ENCODE data around the gene SACS. TPM values are rescaled to one million over a fixed set of nuclear protein-coding genes. Genes with fewer than 3 reads are reported as not detected.
"Not testable (repeated sequence)": the region's sequence is repeated elsewhere in the genome, so short reads cannot be mapped to it uniquely, and the experiment has no call there.

SACS gene
- total and polyA plus RNA-seq, 5 donors = 4.8 to 23.5 (median 15.0) TPM

DNA sequence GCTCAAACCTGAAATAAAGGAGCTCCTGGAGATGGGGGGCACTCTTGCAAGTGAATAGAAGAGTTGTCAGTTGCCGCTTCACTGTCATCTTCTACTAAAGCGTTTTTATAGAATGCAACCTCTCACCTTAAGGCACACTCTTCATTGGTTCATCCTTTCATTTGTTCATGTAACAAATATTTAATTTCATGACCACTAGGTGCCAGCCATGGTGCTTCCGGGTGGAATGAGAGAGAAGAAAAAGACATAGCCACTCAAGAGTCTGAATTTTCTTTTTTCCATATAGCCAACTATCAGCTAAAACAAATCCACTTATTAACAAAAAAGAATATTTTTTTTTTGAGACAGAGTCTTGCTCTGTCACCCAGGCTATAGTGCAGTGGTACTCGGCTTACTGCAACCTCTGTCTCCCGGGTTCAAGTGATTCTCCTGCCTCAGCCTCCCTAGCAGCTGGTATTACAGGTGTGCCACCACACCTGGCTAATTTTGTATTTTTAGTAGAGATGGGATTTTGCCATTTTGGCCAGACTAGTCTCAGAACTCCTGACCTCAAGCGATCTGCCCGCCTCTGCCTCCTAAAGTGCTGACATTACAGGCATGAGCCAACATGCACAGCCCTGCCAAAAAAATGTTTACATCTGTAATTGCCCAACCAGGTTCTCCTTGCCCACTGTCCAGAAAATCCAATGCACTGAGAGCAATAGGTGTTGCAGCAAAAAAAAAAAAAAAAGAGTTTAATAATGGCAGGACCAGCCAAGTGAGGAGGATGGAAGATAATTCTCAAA is 22.1 kb upstream of the SACS start:
- H3K9me3 ChIP-seq (ENCODE audit: control insufficient read depth, low read length) = no peaks in the 10 kb centered on the region
- H3K27ac ChIP-seq (ENCODE audit: low read length) = no peak overlapping the region
- no peak for ATAC-seq
- no peak for DNase-seq
- intact Hi-C loops (cut with DNase I) = no loop called here
- H3K4me3 ChIP-seq (ENCODE audit: low read length) = no peak overlapping the region
- 79% methylated on average over 7 of the region's 7 CpGs for WGBS
- no peaks in the 10 kb centered on the region for H3K4me1 ChIP-seq (ENCODE audit: control insufficient read depth, insufficient read depth, low read length)
- H3K27me3 ChIP-seq (ENCODE audit: control insufficient read depth, insufficient read depth) = no peaks in the 10 kb centered on the region

DNA sequence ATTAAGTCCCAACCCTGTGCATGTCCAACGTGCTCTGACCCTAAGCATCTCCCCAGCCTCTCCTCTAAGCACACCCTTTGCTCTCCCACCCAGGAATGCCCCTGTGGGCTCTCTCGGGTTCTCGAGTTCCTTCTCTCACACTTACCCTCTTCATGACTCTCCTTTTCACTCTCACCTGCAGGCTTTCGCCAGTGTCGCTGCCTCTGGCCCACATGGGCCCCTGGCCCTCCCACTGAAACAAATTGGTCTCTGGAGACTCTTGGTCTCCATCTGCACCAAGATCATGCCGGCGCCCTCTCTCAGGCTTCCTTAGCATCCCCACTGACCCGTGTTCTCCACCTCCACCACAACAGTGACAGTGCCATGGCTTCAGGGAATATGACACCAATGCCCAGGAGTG is 19.6 kb upstream of the SACS start:
- DNase-seq (no peak), ATAC-seq (no peak)
- no peaks in the 10 kb centered on the region for H3K4me1 ChIP-seq (ENCODE audit: control insufficient read depth, insufficient read depth, low read length)
- H3K4me3 ChIP-seq (ENCODE audit: low read length) = no peak overlapping the region
- intact Hi-C loops (cut with DNase I) = no loop called here
- no peaks in the 10 kb centered on the region for H3K9me3 ChIP-seq (ENCODE audit: control insufficient read depth, low read length)
- no peaks in the 10 kb centered on the region for H3K27me3 ChIP-seq (ENCODE audit: control insufficient read depth, insufficient read depth)
- H3K27ac ChIP-seq (ENCODE audit: low read length) = no peak overlapping the region
- 86% methylated on average over 8 of the region's 8 CpGs for WGBS

DNA sequence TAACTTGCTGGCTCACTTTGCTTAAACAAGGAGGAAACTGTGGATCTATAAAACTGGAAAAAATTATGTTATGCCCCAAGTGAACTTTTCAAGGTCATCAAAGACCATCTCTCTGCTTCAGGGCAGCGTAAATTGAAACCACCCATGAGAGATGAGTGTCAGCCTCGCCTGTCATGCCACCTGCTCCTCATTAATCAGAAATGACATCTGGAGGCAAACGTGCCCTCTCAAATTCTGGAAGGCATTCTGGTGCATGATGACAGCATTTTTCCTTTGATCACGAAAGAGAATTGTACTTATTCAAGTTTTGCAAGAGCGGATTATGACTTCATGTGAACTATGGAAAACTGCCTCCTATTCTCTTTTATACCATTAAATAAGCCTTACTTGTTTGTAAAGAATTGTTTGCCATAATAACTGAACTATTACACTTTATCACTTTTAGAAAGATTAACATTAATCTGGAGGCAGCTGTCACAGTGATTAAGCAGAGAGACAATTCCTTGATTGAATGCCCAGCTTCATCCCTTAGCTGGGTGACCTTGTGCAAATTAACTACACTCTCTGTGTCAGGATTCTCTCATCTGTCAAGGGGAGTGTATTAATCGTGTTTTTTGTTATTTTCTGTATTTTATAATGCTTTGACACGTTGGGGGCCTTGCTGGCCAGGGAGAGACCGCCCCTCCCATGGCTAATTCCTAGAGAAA is 17.0 kb upstream of the SACS start:
- no peaks in the 10 kb centered on the region for H3K9me3 ChIP-seq (ENCODE audit: control insufficient read depth, low read length)
- H3K4me3 ChIP-seq (ENCODE audit: low read length) = no peak overlapping the region
- no peak overlapping the region for H3K27ac ChIP-seq (ENCODE audit: low read length)
- H3K27me3 ChIP-seq (ENCODE audit: control insufficient read depth, insufficient read depth) = no peaks in the 10 kb centered on the region
- H3K4me1 ChIP-seq (ENCODE audit: control insufficient read depth, insufficient read depth, low read length) = no peaks in the 10 kb centered on the region
- ATAC-seq (no peak), DNase-seq (no peak)
- WGBS = 54% methylated on average over 8 of the region's 8 CpGs
- intact Hi-C loops (cut with DNase I) = no loop called here

DNA sequence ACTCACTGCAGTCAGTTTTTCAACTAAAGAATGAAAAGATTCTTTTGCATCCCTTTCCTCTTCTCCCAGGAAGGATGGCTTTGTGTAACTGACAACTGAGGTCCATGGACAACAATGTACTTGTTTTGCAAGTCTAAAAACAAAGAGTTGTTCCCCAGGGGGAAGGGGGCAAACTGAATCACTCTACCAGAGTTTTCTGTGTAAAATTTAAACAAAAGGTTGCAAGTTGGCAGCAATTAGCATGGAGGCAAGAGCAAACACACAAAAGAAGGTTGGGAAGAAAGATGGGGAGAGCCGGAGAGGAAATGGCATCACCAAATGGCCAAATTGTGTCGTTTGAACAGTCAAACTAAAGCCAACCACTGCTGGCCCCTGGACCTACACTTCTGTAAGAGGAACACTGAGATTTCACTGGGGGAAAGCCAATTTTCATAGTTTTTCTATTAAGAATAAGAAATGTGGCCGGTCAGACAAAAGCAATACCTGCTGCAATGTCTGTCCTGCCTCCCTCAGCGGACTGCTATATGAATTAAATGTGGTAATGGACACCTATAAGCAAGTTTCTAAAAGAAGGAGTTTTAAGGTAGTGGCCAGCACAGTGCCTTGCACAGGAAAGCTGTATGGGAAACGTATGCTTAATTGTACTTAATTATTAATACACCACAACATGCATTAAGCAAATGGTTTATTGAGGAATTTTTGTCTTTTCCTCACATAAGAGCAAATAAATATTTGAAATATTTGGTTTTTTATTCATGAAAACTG is 16.1 kb upstream of the SACS start:
- intact Hi-C loops (cut with DNase I) = no loop called here
- 69% methylated on average over 5 of the region's 5 CpGs for WGBS
- H3K4me3 ChIP-seq (ENCODE audit: low read length) = no peak overlapping the region
- ATAC-seq = no peak
- no peaks in the 10 kb centered on the region for H3K9me3 ChIP-seq (ENCODE audit: control insufficient read depth, low read length)
- no peak overlapping the region for H3K27ac ChIP-seq (ENCODE audit: low read length)
- DNase-seq = no peak
- no peaks in the 10 kb centered on the region for H3K4me1 ChIP-seq (ENCODE audit: control insufficient read depth, insufficient read depth, low read length)
- H3K27me3 ChIP-seq (ENCODE audit: control insufficient read depth, insufficient read depth) = no peaks in the 10 kb centered on the region

DNA sequence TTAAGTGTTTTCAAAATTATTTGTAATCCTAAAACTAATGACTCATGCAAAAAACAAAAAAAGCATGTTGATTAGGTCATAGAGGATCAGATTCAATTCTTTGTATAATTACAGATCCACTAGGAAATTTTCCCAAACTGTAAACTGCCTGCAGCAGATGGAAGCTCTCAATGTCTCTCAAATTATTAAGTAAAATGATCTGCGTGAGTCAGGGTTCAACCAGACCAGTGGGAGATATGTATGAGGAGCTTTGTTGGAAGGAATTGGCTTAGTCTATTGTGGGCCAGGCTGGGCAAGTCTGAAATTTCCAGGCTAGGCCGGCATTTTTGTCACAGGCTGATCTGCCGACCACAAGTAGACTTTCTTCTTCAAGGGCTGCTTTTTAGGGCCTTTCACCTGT is 14.4 kb upstream of the SACS start:
- H3K4me3 ChIP-seq (ENCODE audit: low read length) = no peak overlapping the region
- WGBS = 54% methylated on average over 3 of the region's 3 CpGs
- H3K27ac ChIP-seq (ENCODE audit: low read length) = no peak overlapping the region
- DNase-seq (peak in 1 of 3 donors; percentile 26), ATAC-seq (peak; percentile 52 to 82)
- no peaks in the 10 kb centered on the region for H3K4me1 ChIP-seq (ENCODE audit: control insufficient read depth, insufficient read depth, low read length)
- H3K9me3 ChIP-seq (ENCODE audit: control insufficient read depth, low read length) = no peaks in the 10 kb centered on the region
- no peaks in the 10 kb centered on the region for H3K27me3 ChIP-seq (ENCODE audit: control insufficient read depth, insufficient read depth)
- intact Hi-C loops (cut with DNase I) = no loop called here

DNA sequence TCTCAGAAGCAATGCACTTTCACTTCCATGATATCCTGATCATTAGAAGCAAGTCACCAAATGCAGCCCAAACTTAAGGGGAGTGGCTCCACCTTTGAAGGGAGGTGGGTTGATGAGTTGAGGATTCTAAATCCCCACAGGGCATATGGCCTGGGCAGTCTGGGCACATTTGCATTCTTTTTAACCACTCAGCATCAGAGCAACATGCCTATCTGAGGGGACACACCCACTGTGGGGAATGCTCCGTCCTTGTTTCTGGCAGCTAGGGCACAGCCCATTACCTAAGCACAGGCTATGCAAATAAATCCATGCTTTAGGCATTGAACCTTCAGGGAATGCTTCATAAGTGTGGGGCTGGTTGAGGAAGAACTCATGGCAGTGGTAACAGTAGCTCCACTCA is 12.3 kb upstream of the SACS start:
- Histone ChIP-seq H3K27me3 (ENCODE audit: control insufficient read depth, insufficient read depth) (no peaks in the 10 kb centered on the region), H3K4me3 (ENCODE audit: low read length) (no peak overlapping the region), H3K27ac (ENCODE audit: low read length) (no peak overlapping the region), H3K9me3 (ENCODE audit: control insufficient read depth, low read length) (no peaks in the 10 kb centered on the region), H3K4me1 (ENCODE audit: control insufficient read depth, insufficient read depth, low read length) (no peaks in the 10 kb centered on the region)
- no peak for ATAC-seq
- intact Hi-C loops (cut with DNase I) = no loop called here
- 86% methylated on average over 1 of the region's 1 CpG for WGBS
- no peak for DNase-seq

DNA sequence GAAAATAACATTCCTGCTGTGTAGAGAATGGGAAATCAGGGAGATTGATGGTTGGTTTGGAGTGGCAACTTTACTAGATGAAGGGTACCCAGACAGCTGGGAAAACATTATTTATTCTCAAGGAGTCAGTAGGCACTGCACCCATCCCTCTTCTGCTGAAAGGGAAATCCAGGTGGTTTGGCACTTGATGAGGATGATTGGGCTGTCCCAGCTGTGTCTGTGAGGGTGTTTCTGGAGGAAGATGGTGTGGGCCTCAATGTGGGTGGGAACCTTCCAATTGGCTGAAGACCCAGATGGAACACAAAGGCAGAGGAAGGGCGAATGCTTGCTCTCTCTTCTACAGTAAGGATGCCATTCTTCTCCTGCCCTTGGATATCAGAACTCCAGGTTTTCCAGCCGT is 10.4 kb upstream of the SACS start:
- WGBS = 68% methylated on average over 2 of the region's 2 CpGs
- DNase-seq = no peak
- H3K27ac ChIP-seq (ENCODE audit: low read length) = no peak overlapping the region
- no peak for ATAC-seq
- intact Hi-C loops (cut with DNase I) = no loop called here
- no peak overlapping the region for H3K4me3 ChIP-seq (ENCODE audit: low read length)
- no peaks in the 10 kb centered on the region for H3K4me1 ChIP-seq (ENCODE audit: control insufficient read depth, insufficient read depth, low read length)
- H3K27me3 ChIP-seq (ENCODE audit: control insufficient read depth, insufficient read depth) = no peaks in the 10 kb centered on the region
- no peaks in the 10 kb centered on the region for H3K9me3 ChIP-seq (ENCODE audit: control insufficient read depth, low read length)

DNA sequence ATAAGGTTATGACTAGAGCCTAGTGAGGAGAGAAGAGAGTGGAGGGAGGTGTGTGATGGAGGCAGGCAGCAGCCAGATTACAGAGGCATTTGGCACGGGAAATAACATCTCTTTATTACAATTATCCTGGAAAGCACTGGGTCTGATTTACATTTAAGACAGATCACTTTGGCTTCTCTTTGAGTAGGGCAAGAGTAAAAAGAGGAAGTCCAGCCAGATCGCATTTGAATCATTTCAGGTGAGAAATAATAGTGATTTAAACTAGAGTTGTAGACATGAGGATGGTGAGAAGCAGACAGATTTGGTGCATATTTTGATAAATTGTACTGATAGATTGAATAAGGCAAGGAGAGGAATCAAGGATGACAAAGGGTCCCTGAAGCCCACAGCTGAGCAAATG is 9.6 kb upstream of the SACS start:
- DNase-seq (no peak), ATAC-seq (no peak)
- no peak overlapping the region for H3K27ac ChIP-seq (ENCODE audit: low read length)
- no peaks in the 10 kb centered on the region for H3K27me3 ChIP-seq (ENCODE audit: control insufficient read depth, insufficient read depth)
- no peaks in the 10 kb centered on the region for H3K9me3 ChIP-seq (ENCODE audit: control insufficient read depth, low read length)
- 72% methylated on average over 2 of the region's 2 CpGs for WGBS
- H3K4me3 ChIP-seq (ENCODE audit: low read length) = no peak overlapping the region
- intact Hi-C loops (cut with DNase I) = no loop called here
- H3K4me1 ChIP-seq (ENCODE audit: control insufficient read depth, insufficient read depth, low read length) = no peaks in the 10 kb centered on the region

DNA sequence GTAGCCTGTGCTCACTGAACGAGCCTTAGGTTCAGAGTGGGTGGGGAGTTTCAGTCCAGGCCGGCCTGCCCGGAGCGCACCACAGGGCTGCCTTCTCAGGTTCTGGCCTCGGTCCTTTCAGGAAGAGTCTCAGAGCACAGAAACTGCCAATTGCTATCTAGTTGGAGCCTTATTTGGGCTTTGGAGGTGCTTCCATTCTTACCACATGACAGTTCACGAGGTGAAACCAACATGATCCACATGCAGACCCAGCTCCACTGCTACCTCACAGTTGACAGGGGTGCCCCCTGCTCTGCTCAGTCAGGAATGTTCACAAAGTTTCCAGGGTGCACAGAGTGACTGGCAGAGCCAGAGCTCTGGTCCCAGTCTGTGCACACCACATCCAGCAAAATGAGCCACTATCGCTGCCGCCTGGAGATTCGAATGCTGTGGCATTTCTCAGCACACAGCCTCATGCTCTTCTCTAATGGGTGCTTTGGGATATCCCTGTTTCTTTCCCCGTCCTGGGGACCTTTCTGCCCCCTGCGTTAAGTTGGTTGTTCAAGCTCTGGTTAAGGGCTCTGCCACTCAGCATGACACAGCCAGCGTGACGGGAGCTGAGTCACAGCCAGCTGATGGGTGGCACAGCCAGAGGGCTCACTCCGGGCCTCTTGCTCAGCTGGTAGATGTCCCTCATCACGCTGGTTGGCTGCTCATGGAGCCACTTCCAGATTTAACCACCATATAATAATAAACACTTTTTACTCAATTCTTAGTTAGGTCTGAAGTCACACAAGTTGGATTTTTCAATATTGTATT is 7.5 kb upstream of the SACS start:
- 78% methylated on average over 15 of the region's 15 CpGs for WGBS
- no peaks in the 10 kb centered on the region for H3K4me1 ChIP-seq (ENCODE audit: control insufficient read depth, insufficient read depth, low read length)
- H3K9me3 ChIP-seq (ENCODE audit: control insufficient read depth, low read length) = no peaks in the 10 kb centered on the region
- H3K27ac ChIP-seq (ENCODE audit: low read length) = peak overlapping the region; percentile 42
- ATAC-seq (peak; percentile 66 to 71), DNase-seq (peak in 2 of 3 donors; percentile 20 to 53)
- H3K4me3 ChIP-seq (ENCODE audit: low read length) = no peak overlapping the region
- H3K27me3 ChIP-seq (ENCODE audit: control insufficient read depth, insufficient read depth) = no peaks in the 10 kb centered on the region
- intact Hi-C loops (cut with DNase I) = no loop called here

DNA sequence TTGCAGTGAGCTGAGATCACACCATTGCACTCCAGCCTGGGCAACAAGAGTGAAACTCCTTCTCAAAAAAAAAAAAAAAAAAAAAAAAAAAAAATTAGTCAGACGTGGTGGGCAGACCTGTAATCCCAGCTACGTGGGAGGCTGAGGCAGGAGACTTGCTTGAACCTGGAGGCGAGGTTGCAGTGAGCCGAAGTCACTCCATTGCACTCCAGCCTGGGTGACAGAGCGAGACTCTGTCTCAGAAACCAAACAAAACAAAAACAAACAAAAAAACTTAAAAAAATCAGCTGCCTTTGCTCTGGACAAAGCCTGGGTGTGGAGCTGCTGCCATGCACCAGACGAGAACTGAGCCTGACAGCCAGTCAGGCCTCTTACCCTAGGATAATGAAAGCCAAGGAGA is 6.8 kb upstream of the SACS start:
- H3K27ac ChIP-seq (ENCODE audit: low read length); H3K4me3 ChIP-seq (ENCODE audit: low read length); ATAC-seq; H3K27me3 ChIP-seq (ENCODE audit: control insufficient read depth, insufficient read depth); H3K9me3 ChIP-seq (ENCODE audit: control insufficient read depth, low read length); intact Hi-C loops (cut with DNase I); DNase-seq; H3K4me1 ChIP-seq (ENCODE audit: control insufficient read depth, insufficient read depth, low read length): not testable (repeated sequence)
- 85% methylated on average over 6 of the region's 6 CpGs for whole genome bisulfite sequencing

Measured in right cardiac atrium (tissue), 5 donors.